Hindlimb muscle (tissue), 1 donor: ENCODE data around the gene PROM2. TPM values are rescaled to one million over a fixed set of nuclear protein-coding genes. Genes with fewer than 3 reads are reported as not detected.
"Not testable (repeated sequence)": the region's sequence is repeated elsewhere in the genome, so short reads cannot be mapped to it uniquely, and the experiment has no call there.

Source experiments
- DNase-seq: peaks from one replicate; pipeline ENCODE4 v3.0.0-alpha.2; 2013
- polyA plus RNA-seq: library from polyadenylated mRNA; unstranded; fragments of 120-200 nt; gene quantifications from one replicate; pipeline ENCODE4 v1.2.1, GENCODE V29; 2013; ENCODE audit not compliant: insufficient read length

The PROM2 gene
- polyA plus RNA-seq, 1 donor: 1.4 TPM

- no peak for DNase-seq
Measured at GRCh38 chr2:95268211-95269035, 5.8 kb upstream of the PROM2 start.

DNA sequence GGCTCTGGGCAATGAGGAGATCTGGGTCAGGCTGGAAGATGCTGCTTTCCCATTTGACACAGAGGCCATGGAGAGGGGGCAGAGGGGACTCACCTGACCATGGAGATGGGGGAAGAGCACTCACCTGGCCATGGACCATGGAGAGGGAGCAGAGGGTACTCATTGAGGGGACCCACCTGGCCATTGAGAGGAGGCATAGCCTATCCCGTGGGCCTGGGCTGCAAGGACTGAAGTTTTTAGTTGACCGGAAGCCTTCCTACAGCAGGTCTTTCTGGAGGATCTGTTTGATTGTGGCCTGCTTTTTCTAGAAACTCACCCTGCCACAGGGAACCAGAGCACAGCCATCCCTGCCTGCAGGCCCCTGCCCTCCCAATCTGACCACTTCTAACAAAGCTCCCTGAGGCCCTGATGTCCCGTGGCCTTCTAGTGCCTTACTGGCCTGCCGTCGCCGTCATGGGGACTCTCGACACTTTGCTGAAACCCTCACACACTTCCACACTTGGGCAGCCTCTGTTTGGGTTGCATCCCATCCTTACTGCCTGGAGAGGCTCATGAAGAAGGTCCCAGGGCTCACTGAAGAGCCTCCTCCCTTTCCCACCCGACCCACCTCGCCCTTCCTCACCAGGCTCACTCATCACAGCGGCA lies 5.1 kb upstream of the PROM2 start:
- DNase-seq: no peak

GRCh38 chr2:95269745-95270144 lies 4.5 kb upstream of the PROM2 start:
- not testable (repeated sequence) for DNase-seq

DNA sequence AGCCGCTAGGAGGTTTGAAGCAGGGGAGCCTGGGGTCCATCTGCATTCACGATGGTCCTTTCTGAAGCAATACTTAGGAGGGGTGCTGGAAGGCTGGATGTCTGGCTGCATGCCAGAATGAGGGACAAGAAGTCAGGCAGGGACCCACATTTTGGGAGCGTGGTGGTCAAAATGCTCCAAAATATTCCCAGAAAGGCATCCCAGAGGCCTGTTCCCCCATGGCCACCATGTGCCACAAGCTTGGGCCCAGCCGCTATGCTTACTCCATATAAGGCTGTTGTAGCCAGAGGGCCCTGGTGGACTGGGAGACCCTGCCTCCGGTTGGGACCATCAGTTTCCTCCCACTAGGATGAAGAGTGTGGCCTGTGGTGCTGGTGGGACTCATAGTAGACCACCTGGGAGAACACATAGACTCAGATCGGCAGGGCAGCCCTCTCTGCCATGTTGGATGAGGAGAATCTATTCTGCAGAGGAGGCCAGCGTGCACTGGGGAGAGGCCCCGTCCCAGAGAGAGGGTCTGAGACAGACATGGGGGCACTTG lies 3.6 kb upstream of the PROM2 start:
- DNase-seq: no peak

DNA sequence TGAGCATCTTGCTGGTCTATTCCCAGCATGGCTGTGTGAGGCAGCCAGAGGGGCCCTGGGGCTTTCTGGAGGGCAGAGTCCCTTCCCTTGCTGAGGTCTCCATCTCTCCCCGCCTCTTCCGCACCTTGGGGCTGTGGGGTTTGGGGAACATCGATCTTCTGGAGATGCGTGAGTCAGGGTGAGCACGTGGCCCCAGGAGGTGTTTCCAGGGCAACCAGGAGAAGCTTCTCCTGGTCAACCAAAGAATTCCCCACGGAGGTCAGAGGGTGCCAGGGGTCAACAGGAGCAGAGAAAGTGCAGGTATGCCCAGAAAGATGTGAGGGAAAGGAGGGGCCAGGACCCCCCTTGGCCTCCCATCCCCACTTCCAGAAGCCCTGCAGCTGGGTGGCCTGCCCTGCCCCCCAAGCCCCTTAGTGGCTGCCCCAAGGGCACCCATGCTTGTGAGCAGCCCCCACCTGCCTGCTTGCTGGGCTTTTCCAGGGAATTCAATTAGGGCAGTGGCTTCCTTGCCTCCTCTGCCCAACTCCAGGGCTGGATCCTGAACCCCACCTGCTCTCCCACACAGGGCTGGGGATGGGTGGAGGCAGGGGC lies 2.8 kb upstream of the PROM2 start:
- no peak for DNase-seq

GRCh38 chr2:95272299-95272751 lies 1.9 kb upstream of the PROM2 start:
- no peak for DNase-seq

DNA sequence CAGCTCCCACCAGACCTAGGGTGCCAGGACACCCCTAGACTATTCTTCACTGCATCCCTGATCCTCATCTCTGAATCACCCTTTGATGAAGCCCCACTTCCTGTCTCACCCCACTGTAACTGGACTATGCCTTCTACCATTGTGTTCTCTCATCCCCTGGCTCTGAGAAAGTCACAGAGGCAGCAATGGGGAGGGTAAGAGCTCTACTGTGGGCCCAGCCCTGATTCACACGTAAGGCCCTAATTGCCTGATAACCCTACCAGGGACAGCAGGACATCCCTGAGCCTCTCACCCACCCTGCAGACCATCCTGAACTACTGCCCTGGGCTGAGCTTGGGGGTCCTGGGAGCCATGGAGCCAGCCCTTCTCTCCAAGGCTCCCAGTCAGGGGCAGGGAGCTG lies 1.5 kb upstream of the PROM2 start:
- DNase-seq: no peak

DNA sequence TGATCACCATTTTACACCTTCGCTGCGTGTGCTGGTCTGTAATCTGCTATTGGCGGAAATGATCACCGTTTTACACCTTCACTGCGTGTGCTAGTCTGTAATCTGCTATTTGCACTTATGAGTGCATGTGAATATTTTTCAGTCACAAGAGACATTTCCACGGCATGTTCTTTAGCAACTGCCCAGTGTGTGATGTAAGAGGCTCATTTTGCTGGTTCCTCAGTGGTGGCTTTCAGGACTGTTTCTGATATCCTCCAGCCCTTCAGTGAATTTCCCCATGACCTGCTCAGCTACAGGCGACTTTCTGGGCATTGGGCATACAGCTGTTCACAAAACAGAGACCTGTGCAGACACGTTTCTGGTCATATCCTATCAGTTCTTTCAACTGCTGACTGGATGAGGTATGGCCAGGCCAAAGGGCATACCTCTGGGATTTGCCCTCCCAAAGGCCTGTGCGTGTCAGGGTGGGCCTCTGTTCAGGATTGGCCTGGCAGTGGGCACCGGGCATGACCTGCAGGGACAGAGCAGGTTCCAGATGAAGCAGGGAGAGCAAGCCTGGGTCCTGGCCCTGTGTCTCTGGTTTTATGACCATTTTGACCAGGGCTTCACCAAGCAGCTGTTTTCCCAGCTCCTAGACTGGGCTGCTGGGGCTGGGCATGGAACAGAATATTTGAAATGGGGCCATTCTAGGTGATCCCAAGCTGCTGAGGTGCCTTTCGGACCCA lies 521 bp upstream of the PROM2 start:
- no peak for DNase-seq

GRCh38 chr2:95275151-95275515 lies 884 bp downstream of the PROM2 start:
- DNase-seq: no peak

DNA sequence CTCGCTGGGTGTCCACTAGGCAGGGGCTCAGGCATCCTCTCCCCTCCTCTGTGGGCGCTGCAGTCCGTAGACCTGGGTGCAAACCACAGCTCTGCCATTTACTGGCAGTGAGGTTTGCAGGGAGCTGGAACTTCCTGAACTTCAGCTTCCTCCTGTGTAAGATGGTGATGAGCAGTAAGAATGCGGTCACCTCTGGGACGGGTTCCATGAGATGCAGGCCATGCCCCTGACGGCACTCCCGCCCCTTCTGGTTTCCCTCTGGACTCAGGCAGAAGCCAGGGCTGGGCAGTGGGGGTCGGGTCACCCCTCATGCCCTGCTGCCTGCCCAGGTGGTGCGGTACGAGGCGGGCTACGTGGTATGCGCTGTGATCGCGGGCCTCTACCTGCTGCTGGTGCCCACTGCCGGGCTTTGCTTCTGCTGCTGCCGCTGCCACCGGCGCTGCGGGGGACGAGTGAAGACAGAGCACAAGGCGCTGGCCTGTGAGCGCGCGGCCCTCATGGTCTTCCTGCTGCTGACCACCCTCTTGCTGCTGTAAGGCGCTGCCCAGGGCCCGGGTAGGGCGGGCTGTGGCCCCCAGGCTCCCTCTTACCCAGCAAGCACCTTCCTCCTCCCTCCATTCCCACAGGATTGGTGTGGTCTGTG lies 1.5 kb downstream of the PROM2 start:
- no peak for DNase-seq

DNA sequence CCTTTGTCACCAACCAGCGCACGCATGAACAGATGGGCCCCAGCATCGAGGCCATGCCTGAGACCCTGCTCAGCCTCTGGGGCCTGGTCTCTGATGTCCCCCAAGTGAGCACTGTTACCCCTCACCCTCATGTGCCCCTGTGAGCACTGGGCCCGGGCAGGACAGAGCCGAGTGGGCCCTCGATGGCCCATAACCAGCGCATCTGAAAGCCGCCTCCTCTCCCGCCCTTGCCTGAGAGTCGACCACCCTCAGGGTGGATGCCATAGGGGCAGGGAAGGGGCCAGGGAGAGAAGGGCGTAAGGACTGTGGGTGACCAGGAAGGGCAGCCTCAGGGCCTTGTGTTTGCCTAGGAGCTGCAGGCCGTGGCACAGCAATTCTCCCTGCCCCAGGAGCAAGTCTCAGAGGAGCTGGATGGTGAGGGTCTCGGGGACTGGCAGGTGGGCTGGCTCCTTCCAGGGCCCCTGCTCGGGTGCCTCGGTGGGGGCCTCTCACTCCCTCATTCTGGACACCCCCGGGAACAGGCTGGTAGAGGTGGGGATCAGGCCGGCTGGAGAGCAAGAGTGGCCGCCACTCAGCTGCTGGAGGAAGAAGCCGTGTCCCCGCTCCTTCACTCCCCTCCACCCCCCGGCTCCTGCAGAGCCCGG lies 2.1 kb downstream of the PROM2 start:
- DNase-seq: no peak

DNA sequence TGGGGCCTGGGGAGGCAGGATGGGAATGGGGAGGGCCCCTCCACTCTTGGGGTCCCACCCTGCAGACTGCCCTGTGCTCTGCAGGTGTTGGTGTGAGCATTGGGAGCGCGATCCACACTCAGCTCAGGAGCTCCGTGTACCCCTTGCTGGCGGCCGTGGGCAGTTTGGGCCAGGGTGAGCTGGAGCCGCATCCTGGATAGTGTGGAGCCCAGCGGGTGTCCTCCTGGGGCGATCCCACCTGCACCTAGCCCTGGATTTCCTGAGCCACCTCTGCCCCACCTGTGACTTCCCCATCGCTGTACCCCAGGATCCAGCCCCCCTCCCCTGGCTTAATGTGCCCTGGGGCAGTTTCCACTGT lies 2.6 kb downstream of the PROM2 start:
- DNase-seq: no peak

DNA sequence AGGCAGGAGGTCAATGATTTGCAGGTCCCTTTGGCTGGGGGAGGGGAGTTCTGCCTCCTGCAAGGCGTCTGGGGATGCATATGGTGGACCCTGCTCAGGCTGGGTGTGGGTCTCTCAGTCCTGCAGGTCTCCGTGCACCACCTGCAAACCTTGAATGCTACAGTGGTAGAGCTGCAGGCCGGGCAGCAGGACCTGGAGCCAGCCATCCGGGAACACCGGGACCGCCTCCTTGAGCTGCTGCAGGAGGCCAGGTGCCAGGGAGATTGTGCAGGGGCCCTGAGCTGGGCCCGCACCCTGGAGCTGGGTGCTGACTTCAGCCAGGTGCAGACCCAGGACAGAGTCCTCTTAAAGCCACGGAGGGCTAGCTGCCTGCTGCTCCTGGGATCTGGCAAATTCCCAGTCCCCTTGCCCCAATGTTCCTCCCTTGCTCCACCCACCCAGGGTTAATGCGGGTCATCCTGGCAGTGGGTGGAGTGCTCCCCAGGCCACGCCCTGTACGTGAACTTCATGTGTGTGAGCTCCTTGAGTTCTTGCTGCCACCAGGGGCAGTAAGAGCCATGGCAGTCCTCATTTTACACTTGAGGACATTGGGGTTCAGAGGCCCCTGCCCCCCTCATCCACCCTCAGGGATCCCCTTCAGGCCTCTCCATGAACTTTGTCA lies 3.1 kb downstream of the PROM2 start:
- DNase-seq: no peak

DNA sequence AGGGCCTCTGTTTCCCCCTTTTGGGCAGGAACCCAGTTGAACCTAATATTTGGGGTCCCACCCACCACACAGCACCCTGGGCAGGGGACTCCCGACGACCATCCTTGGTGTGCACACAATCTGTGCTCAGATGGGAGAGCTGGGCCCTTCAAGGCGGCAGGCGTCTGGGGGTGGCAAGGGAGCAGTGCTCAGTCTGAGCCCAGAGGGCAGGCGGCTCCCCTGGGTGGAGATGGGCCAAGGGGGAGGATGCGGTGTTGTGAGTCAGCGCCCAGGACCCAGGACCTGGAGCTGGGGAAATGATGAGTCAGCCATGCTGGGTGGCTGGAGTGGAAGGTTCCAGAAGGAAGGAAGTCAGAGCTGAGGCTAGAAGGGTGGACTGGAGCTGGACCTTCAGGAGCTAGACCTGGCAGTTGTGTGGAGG lies 3.8 kb downstream of the PROM2 start:
- no peak for DNase-seq

DNA sequence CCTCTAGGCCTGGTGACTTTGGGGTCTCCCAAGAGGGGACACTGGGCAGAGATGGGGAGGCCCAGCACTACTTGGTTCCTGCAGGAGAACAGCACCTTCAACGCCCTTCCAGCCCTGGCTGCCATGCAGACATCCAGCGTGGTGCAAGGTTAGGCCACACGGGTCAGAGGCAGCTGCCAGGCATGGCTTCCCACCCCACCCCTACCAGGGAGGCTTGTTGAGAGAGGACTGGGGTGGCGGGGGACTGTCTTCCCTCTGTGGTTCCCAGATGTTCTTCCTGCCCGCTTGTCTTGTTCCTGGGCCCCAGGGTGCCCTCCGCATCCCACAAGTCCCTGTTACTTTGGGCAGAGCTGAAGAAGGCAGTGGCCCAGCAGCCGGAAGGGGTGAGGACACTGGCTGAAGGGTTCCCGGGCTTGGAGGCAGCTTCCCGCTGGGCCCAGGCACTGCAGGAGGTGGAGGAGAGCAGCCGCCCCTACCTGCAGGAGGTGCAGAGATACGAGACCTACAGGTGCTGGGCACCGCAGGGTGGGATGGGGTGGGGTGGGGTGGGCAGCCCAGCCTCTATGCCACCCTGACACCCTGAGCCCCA lies 4.5 kb downstream of the PROM2 start:
- no peak for DNase-seq

- no peak for DNase-seq
Measured at GRCh38 chr2:95279435-95280035, 5.3 kb downstream of the PROM2 start.

DNA sequence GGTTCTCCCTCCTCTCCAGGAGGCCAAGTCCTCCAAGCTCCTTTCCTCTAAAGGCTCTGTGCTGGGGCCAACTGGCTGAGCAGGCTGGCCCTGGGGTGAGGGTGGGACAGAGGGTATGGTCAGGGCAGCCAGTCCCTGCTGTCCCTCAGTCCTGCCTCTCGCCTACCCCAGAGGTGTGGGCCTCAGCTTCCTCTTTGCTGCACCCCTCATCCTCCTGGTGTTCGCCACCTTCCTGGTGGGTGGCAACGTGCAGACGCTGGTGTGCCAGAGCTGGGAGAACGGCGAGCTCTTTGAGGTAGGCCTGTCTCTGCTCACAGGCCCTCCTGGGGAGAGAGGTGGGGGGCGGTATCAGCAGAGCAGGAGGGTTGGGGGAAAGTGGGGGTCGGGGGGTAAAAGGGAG lies 6.8 kb downstream of the PROM2 start:
- DNase-seq: no peak

DNA sequence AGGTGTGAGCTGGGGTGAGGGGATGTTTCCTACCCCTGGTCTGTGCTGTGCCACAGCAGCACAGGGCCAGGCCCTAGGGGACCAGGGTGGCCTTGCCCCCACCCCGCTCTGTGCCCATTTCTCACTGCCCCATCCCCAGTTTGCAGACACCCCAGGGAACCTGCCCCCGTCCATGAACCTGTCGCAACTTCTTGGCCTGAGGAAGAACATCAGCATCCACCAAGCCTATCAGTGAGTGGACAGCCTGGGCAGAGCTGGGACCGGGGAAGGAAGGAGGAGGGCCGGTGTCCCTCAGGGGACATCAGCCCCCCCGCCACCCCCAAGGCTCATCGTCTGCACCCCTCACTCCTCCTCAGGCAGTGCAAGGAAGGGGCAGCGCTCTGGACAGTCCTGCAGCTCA lies 7.5 kb downstream of the PROM2 start:
- DNase-seq: no peak

DNA sequence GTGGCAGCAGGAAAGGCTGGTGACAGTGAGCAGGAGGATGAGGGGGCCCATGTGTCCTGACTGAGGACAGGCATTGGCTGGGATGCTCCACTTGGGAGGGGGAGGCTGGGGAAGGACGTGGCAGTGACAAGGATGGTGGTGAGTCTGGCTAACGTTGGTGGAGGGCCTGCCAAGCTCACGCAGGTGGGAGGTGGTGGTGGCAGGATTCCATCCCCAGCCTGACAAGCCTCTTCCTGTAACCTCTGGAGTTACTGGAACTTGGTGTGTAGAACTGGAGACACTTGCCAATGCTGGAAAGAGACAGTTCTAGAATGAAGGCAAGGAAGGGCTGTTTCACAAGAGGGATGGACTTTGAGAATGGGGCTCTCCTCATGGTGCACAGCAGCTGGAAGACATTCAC lies 8.2 kb downstream of the PROM2 start:
- DNase-seq: no peak

DNA sequence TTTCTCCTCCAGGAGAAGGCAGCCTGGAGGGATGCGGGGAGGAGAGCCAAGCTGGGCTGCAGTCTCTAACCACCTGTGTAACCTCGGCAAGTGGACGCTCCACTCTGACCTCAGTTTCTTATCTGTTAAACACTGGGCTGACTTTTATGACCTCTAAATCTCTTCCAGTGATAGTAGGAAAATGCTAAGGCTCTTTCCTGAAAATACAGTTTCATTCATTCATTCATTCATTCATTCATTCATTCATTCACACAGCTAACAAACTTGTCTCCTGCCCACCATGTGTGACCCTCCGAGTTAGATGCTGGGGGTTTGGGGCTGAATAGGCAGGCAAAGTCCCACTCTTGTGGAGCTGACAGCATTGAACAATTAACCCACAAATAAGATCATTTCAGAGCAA lies 9.3 kb downstream of the PROM2 start:
- DNase-seq: no peak
